Thymus (tissue), 11 donors: ENCODE results near the gene LIMS3. TPM values are rescaled to one million over a fixed set of nuclear protein-coding genes. Genes with fewer than 3 reads are reported as not detected.
"Not testable (repeated sequence)": the region's sequence is repeated elsewhere in the genome, so short reads cannot be mapped to it uniquely, and the experiment has no call there.

ENCODE experiments used
- DNase-seq, 9 donors: peaks; one replicate each; pipeline ENCODE4 v3.0.0-alpha.2; 2013; ENCODE audit warnings: low spot score in 9 of 9, low read depth in 6 of 9, missing footprints in 1 of 9
- H3K27ac ChIP-seq, 2 donors: one replicate each; pipeline ENCODE4 v1.5.1; 2013; ENCODE audit warnings: control low read depth in 1 of 2, low read depth in 1 of 2, low read length in 1 of 2, mild to moderate bottlenecking in 1 of 2, moderate library complexity in 1 of 2
- H3K27me3 ChIP-seq, 2 donors: one replicate each; pipeline ENCODE4 v1.5.1; 2013; ENCODE audit warnings: low read length in 1 of 2; ENCODE audit not compliant: control insufficient read depth in 2 of 2, insufficient read depth in 1 of 2
- H3K36me3 ChIP-seq, 2 donors: one replicate each; pipeline ENCODE4 v1.5.1; 2013; ENCODE audit warnings: low read length in 1 of 2, mild to moderate bottlenecking in 1 of 2, moderate library complexity in 1 of 2; ENCODE audit not compliant: control insufficient read depth in 2 of 2, insufficient read depth in 2 of 2
- H3K4me1 ChIP-seq, 2 donors: one replicate each; pipeline ENCODE4 v1.5.1; 2013; ENCODE audit warnings: low read length in 2 of 2; ENCODE audit not compliant: control insufficient read depth in 2 of 2, insufficient read depth in 2 of 2
- H3K4me3 ChIP-seq, 2 donors: one replicate each; pipeline ENCODE4 v1.5.1; 2013; ENCODE audit warnings: low read length in 2 of 2, control low read depth in 1 of 2, mild to moderate bottlenecking in 1 of 2
- H3K9me3 ChIP-seq, 2 donors: one replicate each; pipeline ENCODE4 v1.5.1; 2013; ENCODE audit warnings: low read length in 1 of 2, mild to moderate bottlenecking in 1 of 2; ENCODE audit not compliant: control insufficient read depth in 2 of 2, insufficient read depth in 1 of 2
- WGBS: extraction: QIAGEN DNeasy Blood & Tissue Kit; methylation state at CpG from one replicate; pipeline ENCODE4 v1.1.7; 2013; 5-methylcytosine and 5-hydroxymethylcytosine counted together
- polyA plus RNA-seq: library from polyadenylated mRNA; stranded (reverse); fragments of 200-250 nt; gene quantifications from one replicate; pipeline ENCODE4 v1.2.3, GENCODE V29; 2013
- total RNA-seq: library from RNA; stranded (reverse); fragments of 120-200 nt; gene quantifications from one replicate; pipeline ENCODE4 v1.2.4, GENCODE V29; 2013
- donor health status: healthy.

Gene LIMS3
- total and polyA plus RNA-seq, 2 donors, result 0.59 to 0.94 TPM

DNA sequence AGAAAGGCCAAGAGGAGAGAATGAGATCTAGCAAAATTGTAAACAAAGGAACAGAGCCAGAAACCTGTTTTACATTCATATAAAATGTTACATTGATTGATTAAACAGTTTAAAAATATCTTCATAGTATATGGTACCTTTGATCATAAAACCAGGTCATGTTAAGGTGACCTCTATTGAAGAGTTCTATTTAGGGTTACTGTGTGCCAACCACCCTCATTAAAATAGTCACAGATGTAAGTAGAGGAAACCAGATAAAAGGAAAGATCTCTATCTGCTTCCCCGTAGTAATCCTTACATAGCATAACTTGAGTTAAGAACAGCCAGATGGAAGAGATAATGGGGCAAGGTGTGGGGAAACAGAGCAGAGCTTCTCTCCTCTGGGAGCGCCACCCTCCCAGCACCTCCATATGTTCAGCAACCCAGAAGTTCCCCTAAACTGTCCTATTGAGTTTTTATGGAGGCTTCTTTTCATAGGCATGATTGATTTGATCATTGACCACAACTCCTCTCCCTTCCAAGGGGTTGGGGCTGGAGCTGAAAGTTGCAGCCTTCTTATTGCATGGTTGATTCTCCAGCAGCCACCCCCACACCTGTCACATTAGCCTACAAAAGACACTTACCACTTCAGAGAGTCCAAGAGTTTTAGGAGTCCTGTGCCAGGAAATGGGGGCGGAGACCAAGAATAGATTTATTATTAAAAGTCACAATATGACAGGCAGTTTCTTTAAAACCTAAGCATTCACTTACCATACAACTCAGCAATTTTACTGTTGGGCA is 3.2 kb upstream of the LIMS3 start:
- H3K4me1 ChIP-seq, H3K36me3 ChIP-seq, H3K9me3 ChIP-seq, H3K27me3 ChIP-seq, H3K27ac ChIP-seq, DNase-seq, H3K4me3 ChIP-seq: not testable (repeated sequence)
- WGBS, result no CpG with 5 or more reads among the region's 3 CpGs

DNA sequence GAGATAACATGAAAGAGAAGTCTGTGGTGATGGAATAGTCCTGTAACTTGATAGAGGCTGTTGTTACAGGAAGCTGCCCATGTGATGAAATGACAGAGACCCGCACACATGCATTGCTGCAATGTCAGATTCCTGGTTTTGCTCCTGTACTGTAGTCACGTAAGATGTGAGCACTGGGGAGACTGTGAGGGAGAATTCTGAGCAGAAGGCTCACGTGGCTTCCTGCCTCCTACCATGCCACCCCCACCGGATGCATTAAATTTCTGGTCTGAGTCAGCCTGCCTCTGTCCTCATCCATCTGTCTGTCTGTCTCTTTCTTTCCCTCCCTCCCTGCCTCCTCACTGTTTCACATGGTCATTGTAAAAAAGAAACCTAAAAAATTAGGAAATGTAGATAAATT is 2.3 kb upstream of the LIMS3 start:
- H3K27ac ChIP-seq, result not testable (repeated sequence)

DNA sequence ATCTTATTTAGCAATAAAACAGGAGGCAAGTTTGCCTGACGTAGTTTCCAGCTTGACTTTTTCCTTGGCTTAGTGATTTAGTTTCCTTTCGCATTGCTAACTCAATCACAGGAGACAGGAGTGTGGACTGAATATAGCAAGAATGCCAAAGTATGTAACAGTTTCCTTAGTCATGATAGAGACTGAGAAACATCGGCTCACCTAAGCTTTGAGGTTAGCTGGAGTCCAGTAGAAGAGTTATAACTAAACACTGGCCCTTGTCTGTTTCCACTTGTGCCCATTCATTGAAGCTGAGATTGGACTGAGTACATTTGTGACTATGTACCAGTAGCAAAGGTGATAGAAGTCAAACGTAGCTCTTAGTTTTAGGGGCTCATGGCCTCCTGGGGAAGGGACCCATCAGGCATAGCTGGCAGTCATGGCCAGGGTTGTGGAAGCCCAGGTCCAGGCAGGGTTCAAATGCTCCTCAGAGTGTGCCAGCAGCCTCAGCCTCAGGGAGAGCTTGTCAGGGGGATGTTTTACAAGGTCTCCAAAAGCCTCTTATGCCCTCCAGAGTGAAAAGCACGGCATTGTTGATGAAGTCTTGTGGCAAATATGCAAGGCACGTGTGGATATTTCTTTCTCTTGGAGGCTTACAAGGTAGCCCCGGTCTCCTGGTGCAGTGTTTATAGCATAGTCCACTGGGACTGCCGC is 573 bp upstream of the LIMS3 start:
- not testable (repeated sequence) for H3K36me3 ChIP-seq, H3K4me3 ChIP-seq, DNase-seq, H3K27me3 ChIP-seq, H3K4me1 ChIP-seq, H3K27ac ChIP-seq, H3K9me3 ChIP-seq
- WGBS, result no CpG with 5 or more reads among the region's 8 CpGs

More for the DNA sequence above, 2.3 kb upstream of the LIMS3 start:
- no CpG with 5 or more reads among the region's 4 CpGs for WGBS
- not testable (repeated sequence) for H3K27me3 ChIP-seq, DNase-seq, H3K36me3 ChIP-seq, H3K9me3 ChIP-seq, H3K4me3 ChIP-seq, H3K4me1 ChIP-seq

- DNase-seq, H3K27me3 ChIP-seq, H3K36me3 ChIP-seq, H3K9me3 ChIP-seq, H3K4me1 ChIP-seq, H3K4me3 ChIP-seq, H3K27ac ChIP-seq: not testable (repeated sequence)
- no CpG with 5 or more reads among the region's 8 CpGs for WGBS
Measured at GRCh38 chr2:109905796-109906195, 7.3 kb downstream of the LIMS3 start.

- DNase-seq, H3K4me1 ChIP-seq, H3K4me3 ChIP-seq, H3K9me3 ChIP-seq, H3K27me3 ChIP-seq, H3K27ac ChIP-seq, H3K36me3 ChIP-seq: not testable (repeated sequence)
- WGBS, result no CpG with 5 or more reads among the region's 2 CpGs
Measured at GRCh38 chr2:109908626-109909025, 10.1 kb downstream of the LIMS3 start.

GRCh38 chr2:109910789-109911188 is 12.3 kb downstream of the LIMS3 start:
- not testable (repeated sequence) for H3K27ac ChIP-seq, H3K27me3 ChIP-seq, H3K9me3 ChIP-seq, DNase-seq, H3K4me1 ChIP-seq, H3K36me3 ChIP-seq, H3K4me3 ChIP-seq

DNA sequence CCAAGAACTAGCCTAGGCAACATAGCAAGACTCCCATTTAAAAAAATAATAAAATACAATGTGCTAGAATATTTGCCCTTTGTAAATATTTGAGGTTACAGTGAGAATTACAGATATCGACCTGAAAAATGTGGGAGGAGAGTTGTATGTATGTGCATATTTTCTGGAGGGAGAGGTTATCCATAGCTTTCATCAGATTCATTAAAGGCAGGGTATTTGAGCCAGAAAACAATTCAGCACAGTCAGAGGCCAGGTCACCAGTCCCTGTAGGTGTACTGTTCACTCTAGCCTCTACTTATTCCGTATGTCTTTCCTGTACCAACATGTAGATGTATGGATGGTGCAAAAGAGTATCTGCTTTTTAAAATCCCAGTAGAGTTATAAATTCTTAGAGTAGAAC is 15.4 kb downstream of the LIMS3 start:
- not testable (repeated sequence) for H3K36me3 ChIP-seq, H3K4me1 ChIP-seq, H3K4me3 ChIP-seq, DNase-seq, H3K9me3 ChIP-seq, H3K27ac ChIP-seq, H3K27me3 ChIP-seq
- WGBS, result 100% methylated on average over 1 of the region's 2 CpGs

DNA sequence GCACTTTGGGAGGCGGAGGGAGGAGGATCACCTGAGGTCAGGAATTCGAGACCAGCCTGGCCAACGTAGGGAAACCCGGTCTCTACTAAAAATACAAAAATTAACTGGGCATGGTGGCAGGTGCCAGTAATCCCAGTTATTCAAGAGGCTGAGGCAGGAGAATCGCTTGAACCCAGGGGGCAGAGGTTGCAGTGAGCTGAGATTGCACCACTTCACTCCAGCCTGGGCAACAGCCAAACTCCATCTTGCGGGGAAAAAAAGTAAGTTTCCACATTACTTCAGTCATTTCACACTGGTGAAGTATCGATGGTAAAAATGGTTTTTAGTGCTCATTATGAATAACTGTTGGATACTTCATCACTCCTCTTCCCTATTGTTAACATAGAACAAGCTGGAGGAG is 16.1 kb downstream of the LIMS3 start:
- H3K27ac ChIP-seq, H3K4me3 ChIP-seq, H3K27me3 ChIP-seq, H3K4me1 ChIP-seq, H3K36me3 ChIP-seq, DNase-seq, H3K9me3 ChIP-seq: not testable (repeated sequence)
- no CpG with 5 or more reads among the region's 7 CpGs for WGBS

DNA sequence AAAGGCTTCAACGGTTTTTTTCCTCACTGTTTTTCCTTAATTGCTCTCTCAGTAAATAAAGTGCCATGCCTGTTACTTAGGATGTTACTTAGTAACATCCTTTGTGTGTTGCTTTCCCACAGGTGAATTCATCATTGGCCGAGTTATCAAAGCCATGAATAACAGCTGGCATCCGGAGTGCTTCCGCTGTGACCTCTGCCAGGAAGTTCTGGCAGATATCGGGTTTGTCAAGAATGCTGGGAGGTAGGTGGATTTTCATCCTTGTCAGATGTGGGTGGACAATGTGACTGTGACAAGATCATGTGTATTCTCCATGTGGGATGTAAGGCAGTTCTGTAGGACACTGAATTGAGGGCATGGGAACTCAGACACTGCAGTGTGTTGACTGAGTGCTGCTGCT is 17.3 kb downstream of the LIMS3 start:
- H3K4me1 ChIP-seq, H3K4me3 ChIP-seq, DNase-seq, H3K36me3 ChIP-seq, H3K27me3 ChIP-seq, H3K27ac ChIP-seq, H3K9me3 ChIP-seq: not testable (repeated sequence)
- WGBS, result no CpG with 5 or more reads among the region's 5 CpGs
